Activated T-cell treated with anti-CD3 and anti-CD28 coated beads, Interleukin-2, amount 50 U/mL, for 48 hours (primary cell): ENCODE results near the gene ZNF138.
A peak's percentile ranks its signal among the peaks of the same experiment; 100 is the strongest.
"Not testable (repeated sequence)": the region's sequence is repeated elsewhere in the genome, so short reads cannot be mapped to it uniquely, and the experiment has no call there.

Experiments
- DNase-seq, 2 experiments: peaks; one replicate each; pipeline ENCODE4 v3.0.0-alpha.2; 2020

The ZNF138 gene

DNA sequence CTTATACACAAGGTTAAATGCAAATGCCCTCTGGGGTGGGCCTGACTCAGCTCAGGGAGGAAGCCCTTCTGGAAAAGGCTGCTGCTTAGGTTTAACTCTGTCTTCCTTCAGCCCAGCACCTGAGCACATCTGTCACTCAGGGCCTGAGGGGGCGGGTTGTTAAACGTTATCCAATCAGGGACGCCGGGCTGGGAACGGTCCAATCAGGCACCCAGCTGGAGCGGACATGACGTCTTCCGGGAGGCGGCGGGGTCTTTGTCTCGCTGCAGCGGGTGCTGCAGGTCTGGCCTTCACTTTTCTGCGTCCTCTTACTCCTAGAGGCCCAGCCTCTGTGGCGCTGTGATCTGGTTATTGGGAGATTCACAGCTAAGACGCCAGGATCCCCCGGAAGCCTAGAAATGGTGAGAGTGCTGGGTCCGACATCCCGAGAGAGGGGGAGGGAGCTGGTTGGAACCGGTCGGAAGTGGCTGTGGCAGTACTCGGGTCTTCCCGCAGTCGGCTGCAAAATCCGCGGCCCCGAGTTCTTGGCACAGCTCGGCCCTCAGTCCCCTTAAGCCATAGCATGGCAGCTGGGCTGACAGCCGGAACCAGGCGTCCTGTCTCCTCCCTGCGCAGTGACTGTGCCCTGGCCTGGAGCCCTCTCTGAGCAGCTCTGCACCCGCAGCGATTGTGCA is at the start of gene ZNF138:
TSS of gene ZNF138 (plus strand) at position 258 of the 674 bp plus-strand sequence. CDS start at position 399, 141 bp downstream.
- peak; percentile 94 for DNase-seq

DNA sequence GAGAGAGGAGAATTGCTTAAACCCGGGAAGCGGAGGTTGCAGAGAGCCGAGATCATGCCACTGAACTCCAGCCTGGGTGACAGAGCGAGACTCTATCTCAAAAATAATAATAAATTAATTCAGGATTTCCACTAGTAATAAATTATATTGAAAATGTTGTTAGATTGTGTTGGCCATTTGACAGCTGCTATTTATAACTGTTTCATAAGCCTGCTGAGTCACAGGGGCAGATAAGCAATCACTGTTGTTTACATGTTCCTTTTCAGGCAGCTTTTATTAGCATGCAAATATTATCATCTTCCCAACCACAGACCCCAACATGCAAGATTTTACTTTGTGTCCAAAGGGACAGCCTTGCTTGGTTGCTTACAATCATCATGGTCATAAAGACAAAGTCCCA is 49.5 kb upstream of the ZNF138 start:
- no peak for DNase-seq

DNA sequence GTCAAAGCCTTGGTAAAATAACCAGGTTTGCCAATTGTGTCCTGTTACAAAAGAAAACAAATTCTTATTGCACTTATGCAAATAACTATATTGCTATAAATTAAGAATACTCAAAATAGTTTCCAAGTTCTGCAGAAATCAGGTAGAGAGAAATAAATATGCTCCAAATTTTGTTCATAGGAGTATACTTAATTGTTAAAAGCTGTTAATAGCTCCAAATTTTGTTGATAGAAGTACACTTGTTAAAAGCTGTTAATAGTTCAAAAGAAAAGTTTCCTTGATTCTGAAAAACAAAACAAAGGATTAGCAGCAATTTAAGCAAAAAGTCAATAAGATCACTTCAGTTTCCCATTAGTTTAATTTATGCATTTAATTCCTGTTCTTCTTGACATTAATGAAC is 46.4 kb upstream of the ZNF138 start:
- no peak for DNase-seq

DNA sequence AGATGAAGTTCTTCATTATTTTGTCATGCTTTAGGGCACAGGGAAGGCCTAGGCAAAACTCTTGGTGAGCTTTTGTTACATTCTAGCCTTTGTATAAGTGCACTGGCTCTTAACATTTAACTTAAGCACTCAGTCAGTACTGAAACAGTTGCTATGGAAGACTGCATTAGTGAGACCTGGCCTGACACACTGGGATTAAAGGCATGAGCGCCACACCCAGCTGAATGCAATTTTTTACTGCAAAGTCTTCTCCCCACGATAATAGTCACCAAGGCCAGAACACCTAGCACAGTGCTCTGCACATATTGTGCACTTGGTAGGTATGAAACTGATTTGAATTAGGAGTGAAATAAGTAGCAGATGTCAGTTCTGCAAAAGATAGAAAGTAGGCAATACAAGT is 41.2 kb upstream of the ZNF138 start:
- DNase-seq: no peak

DNA sequence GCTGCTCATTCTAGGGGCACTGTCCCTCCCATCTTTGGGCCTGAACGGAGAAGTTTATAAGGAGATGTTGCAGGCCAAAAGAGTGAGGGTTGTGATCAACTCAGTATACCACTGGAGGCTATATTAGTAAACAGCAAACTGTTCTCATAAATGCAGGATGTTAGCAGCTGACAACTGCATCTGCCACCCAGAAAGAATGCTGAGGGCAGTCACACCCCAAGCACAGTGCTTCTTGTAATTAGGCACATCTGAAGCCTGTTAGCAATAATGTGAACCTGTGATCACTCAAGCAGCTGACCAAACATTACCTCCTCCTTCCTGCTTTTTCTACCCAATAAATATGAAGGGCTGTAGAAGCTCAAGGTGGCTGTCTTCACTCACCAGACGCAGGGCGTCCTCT is 38.4 kb upstream of the ZNF138 start:
- DNase-seq: no peak

DNA sequence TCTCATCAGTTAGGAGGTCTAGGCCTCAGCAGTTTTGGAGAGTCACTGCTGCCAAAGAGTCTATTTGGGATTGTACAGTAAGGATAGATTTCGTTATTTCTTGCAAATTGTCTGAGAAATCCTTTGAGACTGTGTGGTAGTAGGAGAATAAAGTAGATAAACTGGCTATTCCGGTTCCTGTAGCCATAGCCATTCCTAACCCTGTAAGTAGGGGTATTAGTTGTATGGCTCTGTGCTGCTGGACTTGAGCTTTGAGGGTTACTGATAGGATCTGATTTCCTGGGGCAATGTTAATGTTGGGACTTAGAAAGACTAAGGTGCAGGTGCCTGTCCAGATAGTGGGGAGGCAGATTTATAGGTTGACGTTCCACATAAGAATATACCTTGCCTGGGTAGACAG is 36.1 kb upstream of the ZNF138 start:
- DNase-seq: no peak

DNA sequence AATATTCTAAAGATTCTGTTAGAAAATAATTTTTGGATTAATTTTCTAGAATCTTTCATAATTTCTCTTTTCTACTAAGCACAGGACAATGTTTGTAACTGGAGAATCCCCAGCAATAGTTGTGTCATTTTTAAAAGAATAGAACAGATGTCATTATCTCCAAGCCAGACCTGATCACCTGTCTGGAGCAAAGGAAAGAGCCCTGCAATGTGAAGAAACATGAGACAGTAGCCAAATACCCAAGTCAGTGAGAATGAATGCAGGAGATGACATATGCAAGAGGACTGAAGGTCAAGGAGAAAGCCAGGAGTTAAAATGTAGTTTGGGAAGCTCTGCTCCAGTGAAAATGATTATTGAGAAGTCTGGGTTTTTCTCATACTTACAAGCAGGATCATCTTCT is 25.4 kb upstream of the ZNF138 start:
- DNase-seq: no peak

DNA sequence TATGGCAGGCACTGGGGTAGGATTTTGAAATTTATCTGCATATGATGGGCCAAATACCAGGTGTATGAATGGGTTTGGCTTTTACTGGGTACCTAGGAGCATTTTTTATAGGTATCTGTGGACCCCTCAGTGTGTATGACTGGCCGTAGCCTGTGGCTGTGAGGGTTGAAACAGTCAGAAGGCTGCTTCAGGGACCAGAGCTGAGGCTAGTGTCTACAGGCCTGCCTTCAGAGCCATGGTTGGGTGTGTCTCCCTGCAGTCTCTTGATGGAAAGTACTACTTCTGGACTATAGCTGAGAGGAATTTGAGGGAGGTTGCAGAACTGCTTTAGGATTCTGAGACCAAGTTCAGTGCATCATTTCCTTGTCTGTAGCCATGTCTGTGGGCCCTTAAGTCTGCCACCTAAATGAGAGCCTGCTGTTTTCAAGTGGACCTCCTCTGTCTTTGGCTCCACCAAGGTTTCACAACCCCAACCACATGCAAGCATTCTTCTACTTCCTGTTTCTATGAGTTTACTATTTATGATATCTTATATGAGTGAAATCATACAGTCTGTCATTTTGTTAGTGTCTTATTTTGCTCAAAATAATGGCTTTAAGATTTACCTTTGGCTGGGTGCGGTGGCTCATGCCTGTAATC is 19.9 kb upstream of the ZNF138 start:
- no peak for DNase-seq

DNA sequence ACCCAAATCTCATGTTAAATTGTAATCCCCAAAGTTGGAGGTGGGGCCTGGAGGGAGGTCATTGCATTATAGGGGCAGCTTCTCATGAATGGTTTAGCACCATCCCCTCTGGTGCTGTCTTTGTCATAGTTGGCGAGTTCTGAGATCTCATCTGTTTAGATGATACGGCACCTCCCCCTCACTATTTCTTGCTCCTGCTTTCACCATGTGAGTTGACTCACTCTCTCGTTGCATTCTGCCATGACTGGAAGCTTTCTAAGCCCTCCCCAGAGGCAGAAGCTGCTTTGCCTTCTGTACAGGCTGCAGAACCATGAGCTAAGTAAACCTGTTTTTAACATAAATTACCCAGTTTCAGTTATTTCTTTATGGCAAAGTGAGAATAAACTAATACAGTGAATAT is 18.9 kb upstream of the ZNF138 start:
- no peak for DNase-seq

DNA sequence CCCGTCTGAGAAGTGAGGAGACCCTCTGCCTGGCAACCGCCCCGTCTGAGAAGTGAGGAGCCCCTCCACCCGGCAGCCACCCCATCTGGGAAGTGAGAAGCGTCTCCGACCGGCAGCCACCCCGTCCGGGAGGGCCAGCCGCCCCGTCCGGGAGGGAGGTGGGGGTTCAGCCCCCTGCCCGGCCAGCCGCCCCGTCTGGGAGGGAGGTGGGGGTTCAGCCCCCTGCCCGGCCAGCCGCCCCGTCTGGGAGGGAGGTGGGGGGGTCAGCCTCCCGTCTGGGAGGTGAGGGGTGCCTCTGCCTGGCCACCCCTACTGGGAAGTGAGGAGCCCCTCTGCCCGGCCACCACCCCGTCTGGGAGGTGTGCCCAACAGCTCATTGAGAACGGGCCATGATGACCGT is 9.4 kb upstream of the ZNF138 start:
- DNase-seq: not testable (repeated sequence)

DNA sequence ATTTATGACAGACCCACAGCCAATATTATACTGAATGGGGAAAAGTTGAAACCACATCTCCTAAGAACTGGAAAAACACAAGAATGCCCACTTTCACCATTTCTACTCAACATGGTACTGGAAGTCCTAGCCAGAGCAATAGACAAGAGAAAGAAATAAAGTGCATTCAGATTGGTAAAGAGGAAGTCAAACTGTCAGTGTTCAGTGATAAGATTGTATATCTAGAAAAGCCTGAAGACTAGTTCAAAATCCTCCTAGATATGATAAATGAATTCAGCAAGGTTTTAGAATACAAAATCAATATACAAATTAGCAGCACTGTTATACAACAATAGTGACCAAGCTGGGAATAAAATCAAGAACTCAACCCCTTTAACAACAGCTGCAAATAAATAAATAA is 6.9 kb upstream of the ZNF138 start:
- no peak for DNase-seq

DNA sequence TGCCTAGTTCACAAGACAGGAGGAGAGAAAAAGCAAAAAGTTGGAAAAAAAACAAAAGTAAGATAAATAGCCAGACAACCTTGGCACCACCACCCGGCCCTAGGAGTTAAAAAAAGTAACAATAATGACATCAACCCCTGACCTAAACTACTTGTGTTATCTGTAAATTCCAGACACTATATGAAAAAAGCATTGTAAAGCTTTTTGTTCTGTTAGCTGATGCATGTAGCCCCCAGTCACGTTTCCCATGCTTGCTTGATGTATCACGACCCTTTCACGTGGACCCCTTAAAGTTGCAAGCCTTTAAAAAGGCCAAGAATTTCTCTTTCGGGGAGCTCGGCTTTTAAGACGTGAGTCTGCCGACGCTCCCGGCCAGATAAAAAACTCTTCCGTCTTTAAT is 5.0 kb upstream of the ZNF138 start:
- not testable (repeated sequence) for DNase-seq

DNA sequence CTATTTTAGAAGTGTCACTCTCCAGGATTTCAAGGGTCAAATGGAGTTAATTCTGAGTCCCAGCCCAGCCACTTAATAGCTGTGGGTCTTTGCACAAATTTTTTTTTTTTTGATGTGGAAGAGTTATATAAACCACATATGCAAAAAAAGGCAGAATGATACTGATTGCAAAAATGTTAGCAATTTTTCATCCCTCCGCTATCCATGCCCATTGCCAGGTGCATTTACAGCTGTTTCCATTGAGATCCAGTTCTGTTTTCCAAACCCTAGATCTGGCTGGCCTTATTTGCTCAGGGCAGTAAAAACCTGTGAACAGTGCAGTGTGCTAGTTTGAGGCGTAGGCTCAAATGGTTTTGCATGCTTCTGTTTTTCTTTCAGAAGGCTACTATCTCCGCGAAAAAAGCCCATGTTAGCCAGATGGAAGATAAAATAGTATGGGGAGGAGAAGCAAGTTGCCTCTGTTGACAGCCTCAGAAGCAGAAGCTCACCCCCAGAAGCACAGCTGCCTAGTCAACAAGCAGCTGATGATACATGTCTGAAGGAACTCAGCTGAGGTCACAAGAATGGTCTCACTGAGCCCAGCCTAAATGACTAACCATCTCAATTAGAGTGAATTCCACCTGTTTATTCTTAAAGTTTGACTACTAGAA is 997 bp upstream of the ZNF138 start:
- DNase-seq: no peak

DNA sequence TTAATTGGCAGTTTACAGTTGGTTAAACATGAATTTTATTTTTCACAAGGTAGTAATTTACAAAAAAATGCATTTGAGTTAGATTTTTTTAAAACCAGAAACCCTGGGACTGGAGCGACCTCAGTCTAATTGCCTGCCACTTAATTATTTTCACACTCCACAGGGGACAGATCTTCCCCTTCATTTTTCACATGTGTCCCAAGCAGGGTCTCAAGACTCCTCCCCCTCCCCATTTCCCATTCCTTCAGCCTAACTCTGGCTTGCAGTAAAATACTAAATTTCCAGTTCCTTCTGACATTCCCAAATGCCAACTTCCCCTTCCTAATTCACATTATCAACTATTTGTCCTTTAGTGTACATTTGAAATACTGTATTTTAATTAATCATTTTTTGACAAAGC is 948 bp downstream of the ZNF138 start:
- DNase-seq: no peak

DNA sequence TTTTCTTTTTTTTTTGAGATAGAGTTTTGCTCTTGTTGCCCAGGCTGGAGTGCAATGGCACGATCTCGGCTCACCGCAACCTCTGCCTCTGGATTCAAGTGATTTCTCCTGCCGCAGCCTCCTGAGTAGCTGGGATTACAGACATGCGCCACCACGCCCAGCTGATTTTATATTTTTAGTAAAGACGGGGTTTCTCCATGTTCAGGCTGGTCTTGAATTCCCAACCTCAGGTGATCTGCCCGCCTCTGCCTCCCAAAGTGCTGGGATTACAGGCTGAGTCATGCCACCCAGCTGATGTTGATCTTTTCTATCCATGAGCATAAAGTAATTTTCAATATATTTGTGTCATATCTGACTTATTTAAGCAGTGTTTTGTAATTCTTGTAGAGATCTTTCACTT is 4.9 kb downstream of the ZNF138 start:
- DNase-seq: not testable (repeated sequence)

DNA sequence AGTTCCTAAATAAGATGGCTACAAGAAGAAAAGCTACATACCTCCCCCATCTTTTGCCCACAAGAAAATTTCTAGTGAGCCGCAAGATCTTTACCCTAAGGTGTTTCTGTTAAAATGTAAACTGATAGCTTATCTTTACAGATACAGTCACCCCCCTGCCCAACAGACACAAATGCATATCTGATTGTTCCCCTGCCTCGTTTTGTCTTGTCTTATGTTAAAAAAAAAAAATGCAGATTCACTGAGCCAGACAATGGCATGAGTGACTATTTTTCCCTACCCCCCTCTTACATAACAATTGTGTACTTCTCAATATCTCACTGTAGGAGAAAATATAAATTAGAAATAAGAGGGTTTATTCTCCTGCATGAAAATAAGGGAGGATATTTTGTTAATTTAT is 8.5 kb downstream of the ZNF138 start:
- DNase-seq: no peak

DNA sequence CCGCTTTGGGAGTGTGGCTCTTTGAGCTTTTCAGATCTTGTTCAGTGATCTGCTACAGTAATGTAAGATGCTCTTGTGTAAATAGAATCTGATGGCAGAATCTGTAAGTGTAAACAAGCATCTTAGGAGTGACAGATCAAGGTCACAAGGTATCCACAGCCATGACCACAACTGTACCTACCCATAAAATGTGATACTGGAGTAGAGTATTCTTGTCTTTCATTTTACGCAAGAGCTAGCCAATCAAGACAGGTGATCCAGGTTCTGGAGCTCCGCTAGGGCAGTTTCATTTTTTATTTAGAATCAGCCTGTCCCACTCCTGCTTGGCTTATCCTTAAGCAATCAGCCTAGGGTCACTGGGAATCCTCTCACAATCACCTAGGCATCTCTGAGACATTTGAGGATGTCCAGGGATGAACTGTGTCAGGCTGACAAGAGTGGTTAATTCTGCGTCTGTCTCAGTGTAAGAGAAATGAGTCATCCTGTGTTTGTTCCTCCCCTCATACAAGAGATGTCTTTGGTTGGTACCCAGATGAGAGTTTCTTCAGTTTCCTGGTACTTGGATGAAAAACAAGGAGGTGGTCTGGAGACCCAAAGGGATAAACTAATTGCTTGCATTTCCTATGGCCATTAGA is 13.6 kb downstream of the ZNF138 start:
- no peak for DNase-seq

DNA sequence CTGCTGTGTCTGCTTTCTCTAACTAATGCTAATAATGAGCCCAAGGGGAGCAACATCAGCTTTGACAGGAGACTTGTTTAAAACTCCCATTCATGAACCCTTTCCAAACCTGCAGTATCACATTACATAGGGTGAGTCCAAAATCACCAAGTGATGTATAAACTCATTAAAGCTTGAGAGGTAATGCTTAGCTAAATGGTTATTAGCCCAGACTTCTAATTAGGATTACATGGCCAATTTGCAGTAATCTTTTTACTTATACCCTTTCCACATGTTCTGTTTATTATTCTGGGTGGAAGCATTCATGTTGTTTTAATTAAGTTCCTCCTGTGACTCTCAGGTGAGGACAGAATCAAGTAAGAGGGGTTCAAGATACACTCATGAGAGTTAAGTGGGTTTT is 17.5 kb downstream of the ZNF138 start:
- no peak for DNase-seq

DNA sequence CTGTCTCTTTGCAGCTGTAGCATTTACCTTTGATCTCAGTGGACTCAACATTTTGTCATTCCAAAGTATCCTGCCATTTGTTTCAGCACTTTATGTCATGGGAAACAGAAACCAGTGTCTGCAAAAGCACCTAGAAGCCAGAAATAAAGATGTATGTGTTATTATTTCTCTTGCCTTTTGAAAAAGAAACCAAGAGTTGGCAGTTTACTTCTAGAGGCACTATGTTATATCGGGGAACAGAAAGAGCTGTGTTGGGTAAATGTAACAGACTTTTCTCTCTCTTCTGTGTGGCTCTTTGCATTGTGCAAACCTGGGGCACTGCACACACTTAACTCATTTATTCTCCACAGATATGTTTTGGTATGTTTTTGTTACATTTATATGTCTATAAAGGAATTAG is 36.7 kb downstream of the ZNF138 start:
- DNase-seq: no peak

DNA sequence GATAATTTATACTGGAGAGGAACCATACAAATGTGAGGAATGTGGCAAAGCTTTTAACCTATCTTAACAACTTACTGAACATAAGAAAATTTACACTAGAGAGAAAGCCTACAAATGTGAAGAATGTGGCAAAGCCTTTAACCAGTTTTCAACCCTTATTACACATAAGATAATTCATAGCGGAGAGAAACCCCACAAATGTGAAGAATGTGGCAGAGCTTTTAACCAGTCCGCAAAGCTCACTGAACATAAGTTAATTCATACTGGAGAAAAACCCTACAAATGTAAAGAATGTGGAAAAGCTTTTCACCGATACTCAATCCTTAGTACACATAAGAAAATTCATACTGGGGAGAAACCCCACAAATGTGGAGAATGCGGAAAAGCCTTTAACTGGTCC is 37.9 kb downstream of the ZNF138 start:
- no peak for DNase-seq

DNA sequence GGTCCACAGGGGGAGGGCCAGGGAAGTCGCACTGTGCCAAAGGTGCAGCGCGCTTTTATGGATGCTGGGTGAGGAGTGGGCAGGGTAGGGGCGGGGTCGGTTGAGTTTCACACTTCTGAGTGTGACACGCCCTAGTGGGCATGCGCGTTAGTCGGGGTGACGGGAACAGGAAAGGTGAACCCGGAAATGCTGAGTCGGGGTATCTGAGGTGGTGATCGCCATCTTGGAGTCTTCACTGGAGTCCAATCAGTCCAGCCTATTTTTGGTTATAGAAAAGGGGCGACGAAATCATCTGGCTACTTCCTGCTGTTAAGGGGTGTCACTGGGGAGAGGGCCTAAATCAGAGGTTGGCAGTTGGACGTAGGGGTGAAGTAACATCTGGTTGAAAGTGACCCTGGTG is 40.8 kb downstream of the ZNF138 start:
- DNase-seq: no peak

DNA sequence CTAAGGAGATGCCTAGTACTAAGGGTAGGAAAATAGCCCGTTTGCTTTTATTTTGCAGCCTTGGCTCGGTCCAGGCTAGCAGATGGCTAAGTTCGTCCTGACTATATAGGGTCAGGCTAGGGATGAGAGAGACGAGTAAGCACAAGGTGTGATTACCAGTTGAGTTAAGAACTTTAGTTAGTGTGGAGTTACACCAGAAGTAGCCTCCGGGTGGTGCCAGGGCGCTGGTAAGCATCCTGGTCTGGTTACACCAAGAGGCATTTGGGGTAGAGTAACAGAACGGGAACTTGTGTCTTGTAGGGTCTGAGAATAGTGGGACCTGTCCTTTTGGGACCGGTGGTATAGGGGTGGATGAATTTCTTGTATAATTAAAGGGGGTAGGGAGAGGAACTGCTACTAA is 41.6 kb downstream of the ZNF138 start:
- not testable (repeated sequence) for DNase-seq

DNA sequence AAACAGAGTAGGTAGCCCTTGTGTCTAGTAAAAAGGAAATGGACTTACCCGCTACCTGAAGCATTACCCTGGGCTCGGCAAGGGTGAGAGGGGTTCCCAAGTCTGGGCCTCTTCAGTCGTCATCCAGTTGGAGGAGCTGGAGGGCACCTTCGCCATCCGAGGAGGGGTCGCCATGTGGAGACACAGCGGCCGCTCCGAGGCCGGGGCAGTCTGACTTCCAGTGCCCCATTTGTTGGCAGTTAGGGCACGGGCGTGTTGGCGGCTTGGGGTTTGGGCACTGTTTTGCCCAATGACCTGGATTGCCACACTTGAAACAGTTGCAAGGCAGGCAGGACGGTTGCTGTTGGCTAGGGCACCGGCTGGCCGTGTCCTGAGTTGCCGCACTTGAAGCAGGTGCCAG is 43.8 kb downstream of the ZNF138 start:
- not testable (repeated sequence) for DNase-seq

DNA sequence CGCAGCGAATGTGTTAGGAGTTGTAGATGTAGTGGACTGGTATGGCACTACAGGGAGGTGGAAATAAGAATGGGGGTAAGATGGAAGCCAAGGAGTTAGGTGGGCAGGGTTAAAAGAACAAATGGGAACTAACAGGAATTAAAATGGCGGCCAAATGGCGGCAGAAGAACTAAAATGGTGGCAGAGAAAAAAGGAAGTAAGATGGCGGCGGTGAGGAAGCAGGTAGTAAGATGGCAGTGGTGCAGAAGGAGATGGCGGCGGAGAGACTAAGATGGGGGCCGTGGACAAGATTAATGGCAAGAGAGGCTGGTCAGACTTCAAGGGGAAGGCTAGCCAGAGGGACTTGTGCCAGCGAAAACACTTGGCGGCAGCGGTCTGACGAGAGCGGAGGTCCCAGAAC is 44.5 kb downstream of the ZNF138 start:
- DNase-seq: no peak
